GM23338 (cell line): ENCODE results near the gene KRT15. TPM values are rescaled to one million over a fixed set of nuclear protein-coding genes. Genes with fewer than 3 reads are reported as not detected.

Experiments used
- ATAC-seq: fragments of 200-7000 bp; cut with Tn5 transposase; 3 replicates; pipeline ENCODE4 v1.9.1; 2020
- DNase-seq: peaks from one replicate; pipeline ENCODE4 v3.0.0-alpha.2; 2015; ENCODE audit warnings: low spot score
- H2AFZ ChIP-seq: fragments of 200-600 bp; sonication (generic); 2 replicates; pipeline ENCODE4 v1.8.0; 2016; ENCODE audit warnings: antibody characterized with exemption, mild to moderate bottlenecking, moderate library complexity
- H3F3A ChIP-seq: fragments of 200-600 bp; sonication (generic); replicated peaks from 2 replicates; pipeline ENCODE4 v1.8.0; 2017; ENCODE audit warnings: antibody characterized with exemption, mixed run types, low read depth
- H3K27ac ChIP-seq: fragments of 200-600 bp; sonication (generic); 2 replicates; pipeline ENCODE4 v1.6.1; 2016; ENCODE audit warnings: low read depth
- H3K27me3 ChIP-seq: fragments of 200-600 bp; sonication (generic); 2 replicates; pipeline ENCODE4 v1.8.0; 2016; ENCODE audit warnings: mild to moderate bottlenecking, mixed run types, moderate library complexity; ENCODE audit not compliant: insufficient read depth
- H3K36me3 ChIP-seq: fragments of 200-600 bp; sonication (generic); 2 replicates; pipeline ENCODE4 v1.8.0; 2016; ENCODE audit warnings: mild to moderate bottlenecking; ENCODE audit not compliant: insufficient read depth
- H3K4me1 ChIP-seq: fragments of 200-600 bp; sonication (generic); 2 replicates; pipeline ENCODE4 v1.8.0; 2016; ENCODE audit warnings: mild to moderate bottlenecking, moderate library complexity; ENCODE audit not compliant: insufficient read depth
- H3K4me2 ChIP-seq: fragments of 200-600 bp; sonication (generic); 2 replicates; pipeline ENCODE4 v1.7.1; 2017; ENCODE audit warnings: mixed run types
- H3K4me3 ChIP-seq: fragments of 200-600 bp; sonication (generic); 2 replicates; pipeline ENCODE4 v1.6.1; 2016; ENCODE audit warnings: mixed run types
- H3K79me2 ChIP-seq: fragments of 200-600 bp; sonication (generic); replicated peaks from 2 replicates; pipeline ENCODE4 v1.8.0; 2017; ENCODE audit warnings: mild to moderate bottlenecking; ENCODE audit not compliant: insufficient read depth
- H3K9me2 ChIP-seq: fragments of 200-600 bp; sonication (generic); 2 replicates; pipeline ENCODE4 v1.8.0; 2017; ENCODE audit not compliant: insufficient read depth
- H4K20me1 ChIP-seq: fragments of 200-600 bp; sonication (generic); replicated peaks from 2 replicates; pipeline ENCODE4 v1.8.0; 2017; ENCODE audit warnings: mild to moderate bottlenecking; ENCODE audit not compliant: insufficient read depth
- H3K27ac Mint-ChIP-seq: 2 replicates; pipeline ENCODE4 v1.8.0; 2020; ENCODE audit warnings: inconsistent platforms, mild to moderate bottlenecking, moderate library complexity, mixed read lengths
- H3K27me3 Mint-ChIP-seq: 3 replicates; pipeline ENCODE4 v1.8.0; 2022; ENCODE audit warnings: low read depth, mild to moderate bottlenecking, moderate library complexity, mixed read lengths, inconsistent platforms; ENCODE audit not compliant: insufficient read depth, poor library complexity
- H3K36me3 Mint-ChIP-seq: 3 replicates; pipeline ENCODE4 v1.8.0; 2021; ENCODE audit warnings: low read depth, mild to moderate bottlenecking, inconsistent platforms, moderate library complexity, mixed read lengths
- H3K4me1 Mint-ChIP-seq: 3 replicates; pipeline ENCODE4 v1.8.0; 2020; ENCODE audit warnings: mild to moderate bottlenecking, inconsistent platforms, mixed read lengths
- H3K4me3 Mint-ChIP-seq: 3 replicates; pipeline ENCODE4 v1.8.0; 2021; ENCODE audit warnings: moderate library complexity, mild to moderate bottlenecking, inconsistent platforms, mixed read lengths
- H3K9me3 Mint-ChIP-seq: 3 replicates; pipeline ENCODE4 v1.8.0; 2020; ENCODE audit warnings: moderate library complexity, mild to moderate bottlenecking, inconsistent platforms, mixed read lengths
- CREB1 ChIP-seq: fragments of 250-450 bp; sonication (Bioruptor Pico); IDR thresholded peaks from 2 replicates; pipeline ENCODE4 v1.5.0; 2020; ENCODE audit warnings: low read depth, mild to moderate bottlenecking, moderate library complexity
- EZH2 ChIP-seq: fragments of 200-600 bp; sonication (generic); IDR thresholded peaks from one replicate; pipeline ENCODE4 v1.8.0; 2017; ENCODE audit warnings: antibody characterized with exemption, mild to moderate bottlenecking, low read depth; ENCODE audit not compliant: unreplicated experiment
- STAT1 ChIP-seq: IDR thresholded peaks from one replicate; pipeline ENCODE4 v1.6.1; 2016; ENCODE audit warnings: antibody characterized with exemption; ENCODE audit not compliant: unreplicated experiment
- polyA plus RNA-seq: library from polyadenylated mRNA; unstranded; fragments of >200 nt; fragmentation: Nextera tagmentation; extraction: Ambion mirVana; gene quantifications from 2 replicates; pipeline ENCODE4 v1.2.1, GENCODE V29; 2016
- total RNA-seq: library from RNA; depleted of rRNA; stranded (reverse); fragments of >200 nt; shearing (Covaris generic); gene quantifications from 2 replicates; pipeline ENCODE4 v1.2.3, GENCODE V29; 2014
- TF ChIP-seq, protein P1 (sequence below): fragments of 250-450 bp; sonication (Bioruptor Pico); IDR thresholded peaks from 2 replicates; pipeline ENCODE4 v1.5.0; 2020; ENCODE audit warnings: mild to moderate bottlenecking, moderate library complexity

KRT15 gene
- total and polyA plus RNA-seq, 2 experiments from 2014 or later, result 0.03 TPM; not detected in 1

- Histone ChIP-seq H3F3A (no peaks in the 10 kb centered on the region), H3K4me1 (peaks cover 12% of the 10 kb centered on the region), H2AFZ (no peak overlapping the region), H3K79me2 (no peaks in the 10 kb centered on the region), H3K27ac (no peak overlapping the region), H3K27me3 (no peaks in the 10 kb centered on the region), H3K36me3 (no peaks in the 10 kb centered on the region), H4K20me1 (no peaks in the 10 kb centered on the region), H3K4me2 (no peak overlapping the region), H3K9me2 (no peaks in the 10 kb centered on the region), H3K4me3 (no peak overlapping the region)
- Mint-ChIP-seq H3K4me3 (no peak overlapping the region), H3K4me1 (peaks cover 22% of the 10 kb centered on the region), H3K9me3 (no peaks in the 10 kb centered on the region), H3K27me3 (peaks cover 3% of the 10 kb centered on the region), H3K27ac (no peak overlapping the region), H3K36me3 (no peaks in the 10 kb centered on the region; the same call in 2 of the 3 replicates)
- TF ChIP-seq STAT1, result no peak
- TF ChIP-seq EZH2, result no peak
- TF ChIP-seq, protein P1, sequence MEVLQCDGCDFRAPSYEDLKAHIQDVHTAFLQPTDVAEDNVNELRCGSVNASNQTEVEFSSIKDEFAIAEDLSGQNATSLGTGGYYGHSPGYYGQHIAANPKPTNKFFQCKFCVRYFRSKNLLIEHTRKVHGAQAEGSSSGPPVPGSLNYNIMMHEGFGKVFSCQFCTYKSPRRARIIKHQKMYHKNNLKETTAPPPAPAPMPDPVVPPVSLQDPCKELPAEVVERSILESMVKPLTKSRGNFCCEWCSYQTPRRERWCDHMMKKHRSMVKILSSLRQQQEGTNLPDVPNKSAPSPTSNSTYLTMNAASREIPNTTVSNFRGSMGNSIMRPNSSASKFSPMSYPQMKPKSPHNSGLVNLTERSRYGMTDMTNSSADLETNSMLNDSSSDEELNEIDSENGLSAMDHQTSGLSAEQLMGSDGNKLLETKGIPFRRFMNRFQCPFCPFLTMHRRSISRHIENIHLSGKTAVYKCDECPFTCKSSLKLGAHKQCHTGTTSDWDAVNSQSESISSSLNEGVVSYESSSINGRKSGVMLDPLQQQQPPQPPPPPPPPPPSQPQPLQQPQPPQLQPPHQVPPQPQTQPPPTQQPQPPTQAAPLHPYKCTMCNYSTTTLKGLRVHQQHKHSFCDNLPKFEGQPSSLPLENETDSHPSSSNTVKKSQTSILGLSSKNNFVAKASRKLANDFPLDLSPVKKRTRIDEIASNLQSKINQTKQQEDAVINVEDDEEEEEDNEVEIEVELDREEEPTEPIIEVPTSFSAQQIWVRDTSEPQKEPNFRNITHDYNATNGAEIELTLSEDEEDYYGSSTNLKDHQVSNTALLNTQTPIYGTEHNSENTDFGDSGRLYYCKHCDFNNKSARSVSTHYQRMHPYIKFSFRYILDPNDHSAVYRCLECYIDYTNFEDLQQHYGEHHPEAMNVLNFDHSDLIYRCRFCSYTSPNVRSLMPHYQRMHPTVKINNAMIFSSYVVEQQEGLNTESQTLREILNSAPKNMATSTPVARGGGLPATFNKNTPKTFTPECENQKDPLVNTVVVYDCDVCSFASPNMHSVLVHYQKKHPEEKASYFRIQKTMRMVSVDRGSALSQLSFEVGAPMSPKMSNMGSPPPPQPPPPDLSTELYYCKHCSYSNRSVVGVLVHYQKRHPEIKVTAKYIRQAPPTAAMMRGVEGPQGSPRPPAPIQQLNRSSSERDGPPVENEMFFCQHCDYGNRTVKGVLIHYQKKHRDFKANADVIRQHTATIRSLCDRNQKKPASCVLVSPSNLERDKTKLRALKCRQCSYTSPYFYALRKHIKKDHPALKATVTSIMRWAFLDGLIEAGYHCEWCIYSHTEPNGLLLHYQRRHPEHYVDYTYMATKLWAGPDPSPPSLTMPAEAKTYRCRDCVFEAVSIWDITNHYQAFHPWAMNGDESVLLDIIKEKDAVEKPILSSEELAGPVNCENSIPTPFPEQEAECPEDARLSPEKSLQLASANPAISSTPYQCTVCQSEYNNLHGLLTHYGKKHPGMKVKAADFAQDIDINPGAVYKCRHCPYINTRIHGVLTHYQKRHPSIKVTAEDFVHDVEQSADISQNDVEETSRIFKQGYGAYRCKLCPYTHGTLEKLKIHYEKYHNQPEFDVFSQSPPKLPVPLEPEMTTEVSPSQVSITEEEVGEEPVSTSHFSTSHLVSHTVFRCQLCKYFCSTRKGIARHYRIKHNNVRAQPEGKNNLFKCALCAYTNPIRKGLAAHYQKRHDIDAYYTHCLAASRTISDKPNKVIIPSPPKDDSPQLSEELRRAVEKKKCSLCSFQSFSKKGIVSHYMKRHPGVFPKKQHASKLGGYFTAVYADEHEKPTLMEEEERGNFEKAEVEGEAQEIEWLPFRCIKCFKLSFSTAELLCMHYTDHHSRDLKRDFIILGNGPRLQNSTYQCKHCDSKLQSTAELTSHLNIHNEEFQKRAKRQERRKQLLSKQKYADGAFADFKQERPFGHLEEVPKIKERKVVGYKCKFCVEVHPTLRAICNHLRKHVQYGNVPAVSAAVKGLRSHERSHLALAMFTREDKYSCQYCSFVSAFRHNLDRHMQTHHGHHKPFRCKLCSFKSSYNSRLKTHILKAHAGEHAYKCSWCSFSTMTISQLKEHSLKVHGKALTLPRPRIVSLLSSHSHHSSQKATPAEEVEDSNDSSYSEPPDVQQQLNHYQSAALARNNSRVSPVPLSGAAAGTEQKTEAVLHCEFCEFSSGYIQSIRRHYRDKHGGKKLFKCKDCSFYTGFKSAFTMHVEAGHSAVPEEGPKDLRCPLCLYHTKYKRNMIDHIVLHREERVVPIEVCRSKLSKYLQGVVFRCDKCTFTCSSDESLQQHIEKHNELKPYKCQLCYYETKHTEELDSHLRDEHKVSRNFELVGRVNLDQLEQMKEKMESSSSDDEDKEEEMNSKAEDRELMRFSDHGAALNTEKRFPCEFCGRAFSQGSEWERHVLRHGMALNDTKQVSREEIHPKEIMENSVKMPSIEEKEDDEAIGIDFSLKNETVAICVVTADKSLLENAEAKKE (CRISPR knock-in tag), result no peak
- DNase-seq (no peak), ATAC-seq (no peak)
Observed at GRCh38 chr17:41503202-41503601, 15.5 kb downstream of the KRT15 start.

- Histone ChIP-seq H3F3A (no peaks in the 10 kb centered on the region), H3K9me2 (no peaks in the 10 kb centered on the region), H4K20me1 (no peaks in the 10 kb centered on the region), H3K4me2 (peak overlapping the region; percentile 62), H3K27ac (no peak overlapping the region), H3K4me3 (peak overlapping the region; percentile 30; the same call in 1 of the 2 replicates), H3K79me2 (no peaks in the 10 kb centered on the region), H3K27me3 (no peaks in the 10 kb centered on the region), H2AFZ (peak overlapping the region; percentile 84), H3K36me3 (no peaks in the 10 kb centered on the region), H3K4me1 (peaks cover 12% of the 10 kb centered on the region)
- DNase-seq, result no peak
- peak; percentile 57 for ATAC-seq
- H3K9me3 Mint-ChIP-seq, result no peaks in the 10 kb centered on the region
- H3K36me3 Mint-ChIP-seq, result no peaks in the 10 kb centered on the region; the same call in 2 of the 3 replicates
- H3K27me3 Mint-ChIP-seq, result no peaks in the 10 kb centered on the region
- peaks cover 26% of the 10 kb centered on the region for H3K4me1 Mint-ChIP-seq
- no peak overlapping the region; the same call in 2 of the 3 replicates for H3K4me3 Mint-ChIP-seq
- no peak for TF ChIP-seq CREB1 (CRISPR knock-in tag)
- no peak overlapping the region for H3K27ac Mint-ChIP-seq
Observed at GRCh38 chr17:41500131-41500911, 18.4 kb downstream of the KRT15 start.
